Measurements from ENCODE around the gene CALD1. TPM values are rescaled to one million over a fixed set of nuclear protein-coding genes. Genes with fewer than 3 reads are reported as not detected.
A peak's percentile ranks its signal among the peaks of the same experiment; 100 is the strongest.

CALD1 gene
- total RNA-seq, 1 experiment from 2014 or later, result 99.8 TPM

DNA sequence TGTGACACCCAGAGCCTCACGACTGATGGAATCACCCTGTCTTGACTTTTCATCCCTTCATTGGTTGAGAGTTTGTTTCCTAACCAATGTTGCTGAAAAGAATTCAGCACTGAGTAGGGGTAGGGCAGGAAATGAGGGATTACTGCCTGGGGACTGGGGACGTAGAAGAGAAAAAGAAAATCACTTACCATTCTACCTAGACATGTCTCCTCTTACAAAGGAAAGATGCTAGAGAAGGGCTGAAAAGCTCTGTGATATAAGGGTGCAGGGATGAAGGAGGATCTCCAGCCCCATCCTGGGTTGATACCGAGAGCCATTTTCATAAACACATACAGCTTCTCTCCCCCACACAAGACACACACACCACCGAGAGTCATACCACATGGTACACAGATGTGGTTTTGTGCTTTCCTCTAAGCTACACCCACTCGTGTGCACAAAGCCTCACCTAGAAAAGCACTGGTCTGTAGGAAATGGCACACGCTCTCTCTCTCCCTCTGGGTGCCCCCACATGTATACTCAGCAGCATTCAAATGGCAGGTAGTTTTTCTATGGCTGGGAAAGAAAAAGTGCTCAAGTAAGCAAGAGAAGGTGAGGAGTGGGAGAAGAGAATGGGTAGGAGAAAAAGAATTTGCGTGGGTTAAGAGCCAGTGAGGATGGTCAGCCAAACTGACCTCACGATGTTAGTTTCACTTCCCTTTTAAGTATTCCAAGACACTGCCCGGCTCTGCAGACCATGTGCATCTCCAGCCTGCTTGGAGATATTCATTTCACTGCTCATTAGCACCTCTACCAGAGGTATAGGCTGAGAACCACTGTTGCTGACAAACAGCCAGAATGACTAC is 85.8 kb downstream of the CALD1 start:
- Histone ChIP-seq H3K4me3 (ENCODE audit: insufficient read depth, low read depth, low read length) (no peak overlapping the region), H3K27me3 (ENCODE audit: control insufficient read depth, insufficient read depth, low read length) (no peaks in the 10 kb centered on the region), H3K36me3 (replicated peaks; ENCODE audit: control insufficient read depth, insufficient read depth, low read length) (no peaks in the 10 kb centered on the region; the same call in 1 of the 2 replicates)
- peak; percentile 19 for DNase-seq

DNA sequence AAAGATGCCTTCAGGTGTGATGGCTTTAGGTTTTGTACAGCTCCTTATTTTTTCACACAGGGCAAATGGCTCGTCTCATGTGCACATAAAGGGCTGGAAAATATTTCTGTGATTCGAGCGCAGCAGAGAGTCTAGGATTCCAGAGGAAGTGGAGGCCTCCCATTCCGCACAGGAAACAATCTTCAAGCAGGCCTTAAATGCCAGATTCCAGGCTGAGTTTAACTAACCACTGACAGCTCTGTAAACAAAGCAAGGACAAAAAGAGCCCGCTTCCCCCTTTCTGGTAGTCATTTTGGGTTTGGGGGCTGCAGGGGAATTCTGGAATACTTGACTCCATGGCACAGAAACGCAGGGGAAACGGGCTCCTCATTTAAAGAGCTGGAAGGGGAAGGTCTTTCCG is 87.2 kb downstream of the CALD1 start:
- no peaks in the 10 kb centered on the region; the same call in 1 of the 2 replicates for H3K36me3 ChIP-seq (replicated peaks; ENCODE audit: control insufficient read depth, insufficient read depth, low read length)
- no peak for DNase-seq
- H3K27me3 ChIP-seq (ENCODE audit: control insufficient read depth, insufficient read depth, low read length), result no peaks in the 10 kb centered on the region
- no peak overlapping the region for H3K4me3 ChIP-seq (ENCODE audit: insufficient read depth, low read depth, low read length)

DNA sequence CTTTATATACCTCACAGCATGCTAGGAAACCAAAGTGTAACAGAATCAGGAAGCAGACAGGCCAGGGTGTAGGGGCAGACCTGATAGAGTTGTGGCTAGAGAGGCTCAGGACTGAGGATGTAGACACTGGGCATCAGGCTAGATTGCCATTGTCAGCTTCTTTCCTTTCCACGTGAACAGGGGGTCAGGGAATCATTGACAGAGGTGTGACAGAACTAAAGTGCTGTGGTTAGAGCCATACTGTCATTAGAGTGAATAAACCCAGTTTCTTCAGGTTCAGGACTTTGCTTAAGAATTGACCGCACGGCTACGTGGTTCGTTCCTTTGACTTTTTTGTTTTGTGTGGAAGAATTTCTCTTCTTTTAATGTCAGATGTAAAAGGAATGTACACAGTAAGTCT is 90.7 kb downstream of the CALD1 start:
- Histone ChIP-seq H3K27me3 (ENCODE audit: control insufficient read depth, insufficient read depth, low read length) (no peaks in the 10 kb centered on the region), H3K36me3 (replicated peaks; ENCODE audit: control insufficient read depth, insufficient read depth, low read length) (no peaks in the 10 kb centered on the region; the same call in 1 of the 2 replicates)
- DNase-seq, result no peak

DNA sequence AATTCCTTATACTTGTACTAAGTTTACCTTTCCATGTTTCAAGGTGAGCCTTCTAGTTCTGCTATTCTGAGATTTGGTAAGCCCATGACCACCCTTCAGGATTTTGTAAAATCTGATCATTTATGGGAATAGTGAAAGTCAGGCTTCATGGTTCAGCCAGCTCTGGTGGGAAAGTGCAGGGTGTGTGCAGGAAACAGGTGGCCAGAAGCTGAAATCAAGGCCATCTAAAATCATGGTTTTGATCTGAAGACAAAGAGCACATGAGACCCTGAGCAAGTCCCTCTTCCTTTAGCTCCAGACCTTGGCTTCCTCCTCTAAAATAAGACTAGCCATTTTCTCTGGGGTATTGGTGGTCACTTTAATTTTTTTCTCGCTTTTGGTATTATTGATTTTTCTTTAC is 91.3 kb downstream of the CALD1 start:
- no peaks in the 10 kb centered on the region for H3K27me3 ChIP-seq (ENCODE audit: control insufficient read depth, insufficient read depth, low read length)
- no peak overlapping the region for H3K4me3 ChIP-seq (ENCODE audit: insufficient read depth, low read depth, low read length)
- DNase-seq, result no peak
- no peaks in the 10 kb centered on the region; the same call in 1 of the 2 replicates for H3K36me3 ChIP-seq (replicated peaks; ENCODE audit: control insufficient read depth, insufficient read depth, low read length)

More for the DNA sequence above, 90.7 kb downstream of the CALD1 start:
- no peak overlapping the region for H3K4me3 ChIP-seq (ENCODE audit: insufficient read depth, low read depth, low read length)

DNA sequence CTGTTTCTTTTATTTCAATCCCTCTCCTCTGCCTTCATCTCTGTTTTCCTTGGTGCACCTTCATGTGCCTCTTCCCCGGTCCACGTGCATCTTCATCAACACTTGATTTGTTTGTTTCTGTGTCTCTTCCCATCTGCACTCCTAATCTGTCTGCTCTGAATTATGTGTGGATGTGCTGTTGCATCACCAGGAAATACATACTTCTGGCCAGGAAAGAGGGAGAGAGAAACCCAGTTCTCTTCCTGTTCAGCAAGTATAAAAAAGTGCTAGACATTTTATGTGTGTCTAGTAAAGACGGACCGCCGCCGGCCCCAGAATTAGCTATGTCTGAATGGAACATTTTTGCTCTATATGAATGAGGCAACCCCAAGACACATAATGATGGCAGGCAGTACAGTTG is 93.8 kb downstream of the CALD1 start:
- H3K27me3 ChIP-seq (ENCODE audit: control insufficient read depth, insufficient read depth, low read length), result no peaks in the 10 kb centered on the region
- no peaks in the 10 kb centered on the region for H3K36me3 ChIP-seq (replicated peaks; ENCODE audit: control insufficient read depth, insufficient read depth, low read length)
- DNase-seq, result no peak
- H3K4me3 ChIP-seq (ENCODE audit: insufficient read depth, low read depth, low read length), result no peak overlapping the region

DNA sequence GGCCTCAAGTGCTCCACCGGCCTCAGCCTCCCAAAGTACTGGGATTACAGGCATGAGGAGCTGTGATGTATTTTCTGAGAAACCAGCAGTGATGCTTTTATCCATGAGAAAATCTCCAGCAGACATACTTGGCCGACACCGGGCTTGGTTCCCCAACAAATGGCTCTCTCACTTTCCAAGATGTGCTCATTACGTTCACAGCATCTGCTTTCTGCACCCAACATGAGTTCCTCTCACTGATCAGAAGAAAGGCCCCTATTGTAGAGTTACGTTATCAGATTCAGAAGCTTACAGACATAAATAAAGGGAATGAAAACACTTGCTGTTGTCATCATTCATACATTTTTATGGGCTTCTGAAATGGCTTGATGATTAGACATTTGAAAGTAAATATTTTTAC is 95.0 kb downstream of the CALD1 start:
- Histone ChIP-seq H3K4me3 (ENCODE audit: insufficient read depth, low read depth, low read length) (no peak overlapping the region), H3K27me3 (ENCODE audit: control insufficient read depth, insufficient read depth, low read length) (no peaks in the 10 kb centered on the region), H3K36me3 (replicated peaks; ENCODE audit: control insufficient read depth, insufficient read depth, low read length) (no peaks in the 10 kb centered on the region)
- DNase-seq, result no peak

DNA sequence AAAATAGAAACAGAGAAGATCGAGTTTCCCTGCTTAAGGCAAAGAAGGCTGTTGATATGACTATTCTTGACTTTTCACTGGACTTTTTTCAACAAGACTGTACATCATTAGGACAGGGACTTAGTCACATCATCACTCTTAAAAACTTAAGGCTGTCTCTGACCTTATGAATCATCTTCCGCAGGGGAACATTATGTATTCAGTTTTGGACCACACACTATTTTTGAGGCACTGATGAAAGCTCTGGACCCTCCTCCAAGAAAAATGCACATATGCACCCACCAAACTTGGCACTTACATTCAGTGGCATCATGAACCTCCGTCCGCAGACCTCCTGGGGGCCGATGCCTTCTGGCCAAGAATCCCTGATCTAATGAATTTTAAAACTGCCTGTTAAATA is 96.4 kb downstream of the CALD1 start:
- no peaks in the 10 kb centered on the region for H3K36me3 ChIP-seq (replicated peaks; ENCODE audit: control insufficient read depth, insufficient read depth, low read length)
- no peaks in the 10 kb centered on the region for H3K27me3 ChIP-seq (ENCODE audit: control insufficient read depth, insufficient read depth, low read length)
- H3K4me3 ChIP-seq (ENCODE audit: insufficient read depth, low read depth, low read length), result no peak overlapping the region
- no peak for DNase-seq

DNA sequence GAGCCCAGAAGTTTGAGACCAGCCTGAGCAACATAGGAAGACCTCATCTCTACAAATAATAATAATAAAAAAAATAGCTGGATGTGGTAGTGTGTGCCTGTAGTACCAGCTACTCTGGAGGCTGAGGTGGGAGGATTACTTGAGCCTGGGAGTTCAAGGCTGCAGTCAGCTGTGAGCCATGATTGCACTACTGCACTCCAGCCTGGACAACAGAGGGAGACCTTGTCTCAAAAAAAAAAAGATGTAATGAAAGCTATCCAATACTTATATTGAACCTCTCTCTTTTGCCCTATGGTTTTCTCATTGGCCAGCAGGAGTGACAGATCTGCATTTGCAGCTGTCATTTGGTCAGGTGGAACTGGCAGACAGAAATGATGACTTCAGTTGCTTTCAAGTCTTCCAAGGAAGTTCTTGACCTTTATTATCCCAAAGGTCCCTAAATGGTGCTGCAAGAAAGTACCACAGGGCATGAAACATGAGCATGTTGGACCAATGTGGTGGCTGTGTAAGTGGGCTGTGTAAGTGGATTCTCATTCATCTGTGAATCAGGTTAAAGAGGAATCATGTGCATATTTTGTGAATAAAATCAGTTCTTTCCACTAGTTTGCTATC is 99.4 kb downstream of the CALD1 start:
- no peak for DNase-seq
- no peak overlapping the region for H3K4me3 ChIP-seq (ENCODE audit: insufficient read depth, low read depth, low read length)
- no peaks in the 10 kb centered on the region for H3K27me3 ChIP-seq (ENCODE audit: control insufficient read depth, insufficient read depth, low read length)
- H3K36me3 ChIP-seq (replicated peaks; ENCODE audit: control insufficient read depth, insufficient read depth, low read length), result no peaks in the 10 kb centered on the region

DNA sequence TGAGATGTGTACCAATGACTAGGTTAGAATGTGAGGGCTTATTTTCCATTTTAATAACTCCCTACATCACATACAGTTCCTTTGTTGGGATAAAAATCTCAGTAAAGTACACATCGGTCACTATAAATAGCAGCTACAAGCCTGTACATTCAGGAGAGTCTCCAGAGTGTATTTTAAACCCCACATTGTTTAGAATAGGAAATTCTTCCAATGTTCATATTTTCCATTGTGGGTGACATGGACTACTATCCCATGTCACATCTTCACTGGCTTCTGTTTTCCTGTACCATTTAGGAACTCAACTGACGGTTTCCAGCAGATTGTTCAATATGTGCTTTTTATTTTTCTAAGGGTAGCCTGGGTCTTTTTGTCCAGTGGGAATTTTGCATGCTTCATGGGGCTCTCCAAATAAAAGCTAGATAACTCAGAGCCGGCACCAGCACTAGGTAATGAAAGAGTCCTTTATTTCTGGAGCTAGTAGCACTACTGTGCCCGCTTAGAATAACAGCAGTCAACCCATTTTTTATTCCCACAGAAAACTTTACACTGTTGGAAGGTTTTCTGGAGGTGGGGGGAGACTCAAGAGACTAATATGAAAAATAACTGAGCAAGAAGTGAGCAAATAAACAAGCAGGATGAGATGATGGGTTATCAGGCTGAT is 100.5 kb downstream of the CALD1 start:
- no peak for DNase-seq
- H3K27me3 ChIP-seq (ENCODE audit: control insufficient read depth, insufficient read depth, low read length), result no peaks in the 10 kb centered on the region
- no peak overlapping the region for H3K4me3 ChIP-seq (ENCODE audit: insufficient read depth, low read depth, low read length)
- no peaks in the 10 kb centered on the region for H3K36me3 ChIP-seq (replicated peaks; ENCODE audit: control insufficient read depth, insufficient read depth, low read length)

DNA sequence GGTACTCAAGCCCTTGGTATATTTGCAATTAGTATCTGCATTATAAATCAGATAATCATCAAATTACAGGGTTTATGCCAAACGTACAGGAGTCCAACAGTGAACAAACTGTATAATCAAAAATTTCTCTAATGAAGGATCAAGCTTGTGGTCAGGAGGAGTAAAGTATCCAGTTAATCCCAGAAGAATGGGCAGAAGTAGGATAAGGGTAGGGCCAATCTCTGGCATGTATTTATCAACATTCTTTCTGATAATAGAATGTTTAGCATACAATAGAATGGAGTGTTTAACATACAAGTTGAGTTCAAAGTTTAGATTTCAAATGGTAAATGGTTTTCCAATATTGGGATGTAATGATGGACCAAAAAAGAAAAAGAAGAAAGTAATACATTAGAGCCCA is 103.0 kb downstream of the CALD1 start:
- no peak for DNase-seq
- Histone ChIP-seq H3K4me3 (ENCODE audit: insufficient read depth, low read depth, low read length) (no peak overlapping the region), H3K36me3 (replicated peaks; ENCODE audit: control insufficient read depth, insufficient read depth, low read length) (no peaks in the 10 kb centered on the region), H3K27me3 (ENCODE audit: control insufficient read depth, insufficient read depth, low read length) (no peaks in the 10 kb centered on the region)

DNA sequence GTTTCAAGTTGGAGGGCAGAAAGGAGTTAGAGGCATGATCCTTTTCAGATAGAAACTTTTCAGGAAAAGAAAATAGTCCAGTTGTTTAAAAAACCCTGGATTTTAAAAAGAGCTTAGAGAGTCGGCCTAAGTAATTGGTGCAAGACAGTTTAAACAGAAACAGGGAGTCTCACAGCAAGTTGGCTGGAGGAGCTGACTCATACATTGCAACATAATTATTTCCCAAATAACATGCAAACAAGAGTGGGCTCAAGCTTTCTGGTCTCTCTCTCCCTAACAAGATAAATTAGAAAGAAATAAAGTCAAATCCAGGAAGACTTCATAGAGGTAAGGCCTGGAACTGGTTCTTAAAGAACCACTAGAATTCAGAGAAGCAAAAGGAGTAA is 106.5 kb downstream of the CALD1 start:
- H3K36me3 ChIP-seq (replicated peaks; ENCODE audit: control insufficient read depth, insufficient read depth, low read length), result no peaks in the 10 kb centered on the region
- no peaks in the 10 kb centered on the region for H3K27me3 ChIP-seq (ENCODE audit: control insufficient read depth, insufficient read depth, low read length)
- H3K4me3 ChIP-seq (ENCODE audit: insufficient read depth, low read depth, low read length), result no peak overlapping the region
- no peak for DNase-seq

DNA sequence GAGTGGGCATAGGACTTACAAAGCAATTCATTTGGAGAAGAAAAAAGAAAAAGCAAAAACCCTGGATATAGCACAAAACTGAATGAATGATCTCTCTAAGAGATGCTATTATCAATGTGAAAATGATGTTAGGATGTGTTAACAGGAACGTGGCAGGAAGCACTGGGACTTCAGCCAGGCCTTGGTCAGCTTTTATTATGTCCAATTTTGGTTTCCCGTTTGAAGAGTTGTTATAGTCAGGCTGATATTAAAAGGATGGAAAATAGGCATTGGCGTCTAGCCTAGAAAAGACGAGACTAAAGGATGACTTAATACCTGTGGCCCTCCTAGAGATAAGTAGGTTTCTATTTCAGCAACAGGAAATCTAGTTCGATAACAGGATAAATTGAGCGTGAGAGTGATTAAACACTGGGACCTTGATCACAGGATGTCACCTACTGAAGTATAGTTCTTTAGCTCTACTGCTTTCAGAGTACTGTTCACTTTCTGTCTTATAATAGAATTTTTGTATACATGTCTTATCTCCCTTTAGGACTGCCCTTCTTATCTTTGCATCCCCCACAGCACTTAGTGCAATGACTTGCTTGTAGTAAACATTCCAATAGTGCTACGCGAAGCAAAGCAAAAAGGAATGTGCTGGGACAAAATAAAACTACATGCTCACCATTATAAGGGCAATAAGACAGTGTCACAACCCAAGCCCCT is 107.1 kb downstream of the CALD1 start:
- Histone ChIP-seq H3K4me3 (ENCODE audit: insufficient read depth, low read depth, low read length) (no peak overlapping the region), H3K36me3 (replicated peaks; ENCODE audit: control insufficient read depth, insufficient read depth, low read length) (no peaks in the 10 kb centered on the region), H3K27me3 (ENCODE audit: control insufficient read depth, insufficient read depth, low read length) (no peaks in the 10 kb centered on the region)
- no peak for DNase-seq

DNA sequence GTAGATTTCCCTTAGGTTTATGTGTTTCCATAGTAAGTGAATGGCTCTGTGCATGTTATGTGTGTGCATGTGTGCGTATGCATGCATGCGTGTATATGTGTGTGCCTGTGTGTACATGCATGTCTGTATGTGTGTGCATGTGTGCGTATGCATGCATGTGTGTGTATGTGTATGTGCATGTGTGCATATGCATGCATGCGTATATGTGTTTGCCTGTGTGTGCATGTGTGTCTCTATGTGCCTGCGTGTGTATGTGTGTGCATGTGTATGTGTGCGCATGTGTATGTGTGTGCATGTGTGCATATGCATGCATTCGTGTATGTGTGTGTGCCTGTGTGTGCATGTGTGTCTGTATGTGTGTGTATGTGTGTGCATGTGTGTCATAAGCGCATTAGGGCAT is 108.1 kb downstream of the CALD1 start:
- no peak for DNase-seq
- Histone ChIP-seq H3K27me3 (ENCODE audit: control insufficient read depth, insufficient read depth, low read length) (no peaks in the 10 kb centered on the region), H3K36me3 (replicated peaks; ENCODE audit: control insufficient read depth, insufficient read depth, low read length) (no peaks in the 10 kb centered on the region), H3K4me3 (ENCODE audit: insufficient read depth, low read depth, low read length) (no peak overlapping the region)

DNA sequence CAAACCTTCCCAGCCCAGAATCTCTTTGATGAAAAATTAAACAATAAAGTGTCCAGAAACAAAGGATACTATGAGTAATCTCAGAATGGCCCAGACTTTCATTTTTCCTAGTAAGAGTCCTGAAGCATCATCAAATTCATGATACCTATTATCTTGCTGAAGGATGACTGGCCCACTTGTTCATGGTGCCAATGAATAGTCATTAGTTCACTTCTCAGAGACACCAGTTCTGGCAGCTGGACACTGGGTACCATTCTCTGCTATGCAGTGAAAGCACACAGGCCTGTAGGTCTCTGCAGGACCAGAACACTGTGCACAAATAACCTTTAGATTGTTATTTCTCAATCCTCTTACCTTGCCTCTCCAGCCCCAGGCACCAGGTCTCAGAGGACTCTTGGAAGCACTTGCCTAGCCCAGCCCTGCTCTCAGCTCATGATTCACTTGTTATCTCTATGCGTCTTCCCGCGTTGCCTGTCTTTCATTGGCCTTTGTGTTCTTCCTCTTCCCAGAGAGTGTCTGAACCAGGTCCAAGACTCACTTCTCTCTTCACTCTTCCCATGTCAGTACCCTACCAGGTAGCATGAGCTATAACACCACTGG is 108.8 kb downstream of the CALD1 start:
- Histone ChIP-seq H3K27me3 (ENCODE audit: control insufficient read depth, insufficient read depth, low read length) (no peaks in the 10 kb centered on the region), H3K4me3 (ENCODE audit: insufficient read depth, low read depth, low read length) (no peak overlapping the region)
- DNase-seq, result no peak

More for the DNA sequence above, 108.8 kb downstream of the CALD1 start:
- no peaks in the 10 kb centered on the region for H3K36me3 ChIP-seq (replicated peaks; ENCODE audit: control insufficient read depth, insufficient read depth, low read length)

Measured in H7 (cell line).